HG03354 (cell line): Measurements from ENCODE around the gene MAN1B1.
"Not testable (repeated sequence)": the region's sequence is repeated elsewhere in the genome, so short reads cannot be mapped to it uniquely, and the experiment has no call there.

Experiments used
- ATAC-seq: cut with Tn5 transposase; IDR thresholded peaks from one replicate; pipeline ENCODE4 v1.9.1; 2021; ENCODE audit warnings: mild to moderate bottlenecking; ENCODE audit not compliant: unreplicated experiment, poor library complexity, severe bottlenecking

The MAN1B1 gene

DNA sequence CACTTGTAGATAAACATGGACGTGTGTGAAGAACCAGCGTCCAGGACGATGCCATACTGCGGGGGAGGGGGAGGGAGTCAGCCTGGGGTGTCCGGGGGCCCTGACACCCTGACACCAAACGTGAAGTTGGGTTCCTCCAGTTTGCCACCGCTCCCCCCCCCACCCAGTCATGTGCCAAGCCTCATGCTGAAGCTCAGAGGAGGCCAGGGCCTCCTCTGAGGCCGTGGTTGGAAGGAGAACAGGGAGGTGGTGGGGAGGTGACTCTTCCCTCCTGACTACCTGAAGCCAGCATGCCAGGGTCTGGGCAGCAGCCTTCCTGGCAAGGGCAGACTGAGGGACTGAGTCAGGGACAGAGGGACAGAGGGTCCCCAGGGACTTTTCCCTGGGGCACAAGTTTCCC lies 34.5 kb upstream of the MAN1B1 start:
- ATAC-seq: no peak

DNA sequence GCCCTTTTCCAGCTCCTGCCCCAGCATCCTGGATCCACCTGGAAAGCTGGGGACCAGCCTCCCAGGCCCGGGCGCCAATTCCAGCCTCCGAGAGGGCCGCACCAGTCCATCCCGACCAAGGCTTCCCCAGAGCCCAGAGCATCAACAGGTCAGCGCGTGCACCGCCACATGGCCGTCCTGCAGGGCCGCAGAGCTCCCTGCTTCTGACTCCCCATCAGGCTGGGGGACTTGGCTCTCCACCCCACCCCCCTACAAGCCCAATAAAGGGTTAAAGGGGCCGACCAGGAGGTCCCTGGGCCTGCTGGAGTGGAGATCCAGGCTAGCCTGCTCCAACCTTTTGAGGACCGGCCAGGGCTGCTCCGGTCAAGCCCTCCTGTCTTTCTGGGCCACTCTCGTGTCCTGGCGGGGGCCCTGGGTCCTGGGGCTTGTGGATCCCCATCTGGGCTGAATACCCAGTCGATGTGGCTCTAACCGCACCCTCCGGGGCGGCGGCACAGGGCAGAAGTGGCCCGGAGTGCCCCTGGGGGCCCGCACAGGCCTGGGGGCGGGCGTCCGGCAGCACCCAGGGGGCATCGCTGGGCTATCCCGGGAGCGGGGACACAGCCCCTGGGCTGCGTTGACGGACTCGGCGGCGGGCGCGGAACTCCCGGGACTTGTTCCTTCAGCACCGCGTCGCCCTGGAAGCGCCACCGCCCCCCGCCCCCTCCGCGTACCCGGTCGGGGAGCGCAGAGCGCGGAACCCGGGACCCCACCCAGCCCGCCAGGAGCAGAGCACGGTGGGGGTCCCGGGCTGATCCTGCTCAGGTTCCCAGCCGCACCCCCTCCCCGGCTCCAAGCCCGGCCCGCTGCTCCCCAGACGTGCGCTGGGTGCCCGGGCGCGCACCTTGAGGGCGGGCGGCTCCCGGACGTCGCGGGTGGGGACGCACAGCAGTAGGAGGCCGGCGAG lies 33.5 kb upstream of the MAN1B1 start:
- ATAC-seq: no peak

DNA sequence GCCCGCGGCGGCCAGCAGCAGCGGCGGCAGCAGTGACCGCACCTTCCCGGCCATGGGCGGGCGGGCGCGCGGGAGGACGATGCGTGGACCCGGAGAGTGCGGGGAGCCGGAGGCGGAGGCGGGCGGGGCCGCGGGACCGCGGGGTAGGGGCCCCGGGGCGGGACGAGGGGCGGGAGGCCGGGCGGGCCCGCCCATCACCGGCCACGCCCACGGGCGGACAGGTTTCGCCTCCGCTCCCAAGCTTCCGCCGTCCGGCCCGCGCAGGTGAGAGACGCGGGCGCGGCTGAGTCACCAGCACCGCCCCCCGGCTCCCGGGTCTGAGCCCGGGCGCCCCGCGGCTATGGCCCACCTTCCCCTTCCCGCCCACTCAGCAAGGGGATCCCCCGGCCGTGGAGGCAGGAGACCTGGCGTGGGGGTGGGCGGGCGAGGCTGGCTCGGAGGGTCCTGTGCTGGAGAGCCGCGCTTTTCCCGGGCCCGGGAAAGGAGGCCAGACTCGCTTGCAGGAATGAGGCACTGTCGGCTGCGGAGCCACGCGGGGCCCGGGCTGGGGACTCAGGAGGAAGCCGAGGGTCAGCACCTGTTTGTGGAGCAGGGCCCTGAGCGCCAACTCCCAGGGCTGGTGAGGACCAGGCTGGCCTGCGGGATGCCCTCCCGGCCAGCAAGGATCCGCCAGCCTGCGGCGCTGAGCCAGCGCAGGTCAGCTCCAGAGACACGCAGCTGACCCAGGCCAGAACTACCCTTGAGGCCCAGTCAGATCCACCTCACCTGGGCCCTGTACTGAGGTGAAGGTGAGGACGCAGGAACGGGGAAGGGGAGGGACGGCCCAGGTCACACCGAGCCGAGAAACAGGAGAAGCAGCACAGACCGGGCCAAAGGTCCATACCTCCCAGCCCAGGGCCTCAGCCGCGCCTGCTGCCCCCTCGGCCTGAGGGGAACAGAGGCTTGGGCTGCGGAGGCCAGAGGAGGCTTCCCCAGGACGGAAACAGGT lies 32.5 kb upstream of the MAN1B1 start, which contains the start of gene ENTPD2:
ENTPD2 (minus strand) TSS at position 118 of the 988 bp plus-strand sequence; CDS start at position 54, 64 bp downstream.
- ATAC-seq: no peak

DNA sequence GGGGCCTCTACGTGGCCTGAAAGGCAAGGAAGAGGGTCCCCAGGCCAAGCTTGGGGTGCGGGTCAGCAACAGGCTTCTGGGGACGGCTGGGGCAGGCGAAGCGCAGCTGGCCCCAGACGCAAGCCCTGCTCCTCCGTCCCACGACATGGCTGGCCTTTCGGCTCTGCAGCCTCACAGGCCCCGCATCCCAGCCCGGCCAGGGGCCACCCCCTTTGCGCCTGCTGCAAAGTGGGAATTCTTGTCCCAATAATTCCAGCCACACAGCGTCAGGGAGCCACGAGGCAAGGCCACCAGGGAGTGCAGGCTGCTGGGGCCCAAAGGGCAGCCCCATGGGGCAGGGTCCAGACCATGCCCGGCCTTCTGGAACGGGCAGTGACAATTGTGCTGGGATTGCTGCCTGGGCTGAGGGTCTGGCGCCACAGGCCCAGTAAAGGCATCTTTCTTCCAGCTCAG lies 31.8 kb upstream of the MAN1B1 start:
- ATAC-seq: no peak

DNA sequence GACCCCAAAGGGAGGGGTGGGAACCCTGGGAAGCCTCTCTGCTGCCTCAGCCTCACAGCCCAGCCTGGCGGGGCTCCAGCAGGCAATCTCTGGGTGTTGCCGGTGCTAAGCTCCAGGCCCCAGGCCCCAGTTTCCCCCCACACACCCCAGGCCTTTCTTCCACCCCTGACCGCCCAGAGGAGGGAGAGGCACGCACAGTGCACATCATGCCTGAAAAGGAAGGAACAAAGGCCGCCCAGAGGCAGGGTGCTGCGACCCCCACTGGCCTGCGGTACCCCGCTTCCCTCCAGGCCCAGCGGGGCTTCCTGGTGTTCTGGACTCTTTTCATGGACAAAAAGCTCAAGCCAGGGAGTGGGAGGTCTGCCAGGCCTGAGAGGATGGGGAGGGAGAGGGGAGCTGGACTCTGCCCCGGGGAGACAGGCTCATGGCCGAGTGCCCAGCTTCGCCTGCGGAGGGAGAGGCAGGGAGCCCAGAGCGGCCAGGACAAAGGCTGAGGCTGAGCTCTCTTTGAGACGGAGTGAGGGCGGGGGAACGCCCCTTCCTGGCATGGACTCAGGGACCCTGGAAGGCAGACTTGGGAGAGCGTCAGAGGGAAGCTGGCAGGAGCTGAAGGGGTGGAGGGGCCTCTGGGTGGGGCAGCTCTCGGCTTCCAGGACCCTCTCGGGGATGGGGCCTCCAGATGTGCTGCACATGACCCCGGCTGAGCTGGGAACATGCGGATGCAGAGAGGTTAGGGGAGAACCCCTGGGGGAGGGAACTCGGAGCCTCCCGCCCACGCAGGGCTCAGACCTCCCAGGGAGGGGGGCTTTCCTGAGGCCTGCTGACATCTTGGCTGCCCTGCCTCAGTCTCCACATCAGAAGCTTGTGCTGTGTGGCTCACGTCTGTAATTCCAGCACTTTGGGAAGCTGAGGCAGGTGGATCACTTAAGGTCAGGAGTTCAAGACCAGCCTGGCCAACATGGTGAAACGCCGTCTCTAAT lies 31.1 kb upstream of the MAN1B1 start:
- ATAC-seq: no peak

DNA sequence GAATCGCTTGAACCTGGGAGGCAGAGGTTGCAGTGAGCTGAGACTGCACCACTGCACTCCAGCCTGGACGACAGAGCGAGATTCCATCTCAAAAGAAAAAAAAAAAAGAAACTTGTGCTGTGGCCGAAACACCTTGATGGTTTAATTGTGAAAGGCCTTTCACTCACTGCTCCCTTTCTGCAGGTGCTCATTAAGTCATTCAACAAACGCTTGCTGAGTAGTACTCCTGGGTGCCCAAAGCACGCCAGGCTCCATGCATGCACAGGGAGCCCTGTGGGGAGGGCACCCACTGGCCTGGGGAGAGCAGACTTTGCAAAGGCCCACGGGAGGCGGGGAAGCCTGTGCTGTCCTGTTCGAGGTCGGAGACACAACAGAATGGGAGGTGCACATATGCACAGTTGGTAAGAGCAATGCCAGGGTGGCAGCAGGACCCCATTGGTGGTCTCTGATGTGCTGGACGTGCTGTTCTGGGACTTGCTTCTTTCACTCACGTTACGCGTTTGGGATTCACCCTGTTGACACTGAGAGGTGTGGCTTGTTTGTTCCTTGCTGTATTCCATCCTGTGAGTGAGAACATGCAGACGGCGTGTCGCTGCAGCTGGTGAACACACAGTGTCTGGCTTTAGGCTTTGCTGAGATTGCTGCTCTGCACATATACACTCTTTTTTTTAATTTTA lies 29.9 kb upstream of the MAN1B1 start:
- no peak for ATAC-seq

DNA sequence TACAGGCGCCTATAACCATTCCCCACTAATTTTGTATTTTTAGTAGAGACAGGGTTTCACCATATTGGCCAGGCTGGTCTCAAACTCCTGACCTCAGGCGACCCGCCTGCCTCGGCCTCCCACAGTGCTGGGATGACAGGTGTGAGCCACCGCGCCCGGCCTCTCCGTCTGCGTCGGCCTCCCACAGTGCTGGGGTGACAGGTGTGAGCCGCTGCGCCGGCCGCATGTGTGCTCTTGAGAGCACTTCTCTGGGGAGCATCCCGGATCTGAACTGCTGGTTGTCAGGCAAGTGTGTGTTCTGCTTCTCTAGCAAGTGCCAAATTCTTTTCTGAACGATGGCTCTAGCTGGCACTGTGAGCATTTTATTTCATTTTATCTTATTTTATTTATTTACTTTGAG lies 29.2 kb upstream of the MAN1B1 start:
- no peak for ATAC-seq

DNA sequence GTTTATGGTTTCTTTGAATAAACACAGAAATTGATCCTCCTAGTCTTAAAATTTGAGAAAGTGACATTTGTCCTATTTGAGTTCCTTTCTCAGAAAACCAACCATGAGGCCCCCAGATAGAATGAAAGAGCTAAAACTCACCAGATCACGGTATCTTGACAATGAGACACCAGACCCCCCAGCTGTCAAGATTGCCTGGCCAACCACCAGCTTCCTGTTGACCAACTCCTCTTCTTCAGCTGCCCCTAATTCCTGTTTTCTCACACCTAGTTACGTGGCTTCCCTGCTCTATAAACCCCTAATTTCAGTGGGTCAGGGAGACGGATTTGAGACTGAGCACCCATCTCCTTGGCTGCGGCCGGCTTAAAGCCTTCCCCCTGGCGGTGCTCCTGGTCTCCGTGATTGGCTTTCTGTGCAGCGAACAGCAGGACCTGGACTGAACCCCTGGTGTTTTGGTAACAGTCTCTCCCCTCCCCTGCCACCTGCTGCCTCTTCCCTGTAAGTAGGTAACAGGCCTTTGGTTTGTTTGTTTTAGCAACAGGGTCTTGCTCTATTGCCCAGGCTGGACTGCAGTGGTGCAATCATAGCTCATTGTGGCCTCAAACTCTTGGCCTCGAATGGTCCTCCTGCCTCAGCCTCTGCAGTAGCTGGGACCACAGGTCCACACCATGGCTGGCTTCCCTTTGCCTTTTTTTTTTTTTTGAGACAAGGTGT lies 28.1 kb upstream of the MAN1B1 start:
- ATAC-seq: no peak

DNA sequence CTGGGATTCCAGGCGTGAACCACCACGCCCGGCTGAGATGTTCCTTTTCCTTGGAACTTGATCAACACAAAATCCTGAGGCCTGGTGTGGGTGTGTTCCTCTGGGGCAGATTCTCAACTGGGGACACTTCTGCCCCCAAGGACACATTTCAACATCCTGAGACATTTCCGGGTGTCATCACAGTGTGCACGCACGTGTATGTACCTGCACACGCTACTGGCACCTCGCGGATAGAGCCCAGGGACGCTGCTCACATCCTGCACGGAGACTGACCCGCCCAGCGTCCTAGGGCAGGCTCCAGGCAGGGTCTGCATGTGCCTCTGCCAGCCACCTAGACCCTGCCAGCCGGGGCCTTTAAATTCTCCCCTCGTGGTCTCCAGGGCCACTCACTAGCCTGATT lies 24.4 kb upstream of the MAN1B1 start:
- no peak for ATAC-seq

DNA sequence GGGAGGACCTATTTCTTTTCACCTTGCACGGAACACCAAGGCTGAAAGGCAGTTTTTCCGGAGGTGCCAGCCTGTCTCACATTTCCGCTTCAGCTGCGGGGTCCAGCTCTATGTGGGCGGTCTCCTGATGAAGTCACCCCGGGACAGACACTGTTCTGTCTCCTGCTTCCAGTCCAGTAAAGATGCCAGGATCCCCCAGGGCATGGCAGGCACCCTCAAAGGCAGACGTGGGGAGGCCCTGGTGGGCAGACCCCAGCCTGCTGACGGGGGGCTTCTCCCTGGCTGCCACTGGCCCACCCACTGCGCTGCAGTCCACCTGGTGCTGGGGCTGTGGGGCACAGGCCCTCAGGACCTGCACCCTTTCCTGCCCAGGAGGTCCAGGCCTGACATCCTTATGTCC lies 24.0 kb upstream of the MAN1B1 start:
- not testable (repeated sequence) for ATAC-seq

DNA sequence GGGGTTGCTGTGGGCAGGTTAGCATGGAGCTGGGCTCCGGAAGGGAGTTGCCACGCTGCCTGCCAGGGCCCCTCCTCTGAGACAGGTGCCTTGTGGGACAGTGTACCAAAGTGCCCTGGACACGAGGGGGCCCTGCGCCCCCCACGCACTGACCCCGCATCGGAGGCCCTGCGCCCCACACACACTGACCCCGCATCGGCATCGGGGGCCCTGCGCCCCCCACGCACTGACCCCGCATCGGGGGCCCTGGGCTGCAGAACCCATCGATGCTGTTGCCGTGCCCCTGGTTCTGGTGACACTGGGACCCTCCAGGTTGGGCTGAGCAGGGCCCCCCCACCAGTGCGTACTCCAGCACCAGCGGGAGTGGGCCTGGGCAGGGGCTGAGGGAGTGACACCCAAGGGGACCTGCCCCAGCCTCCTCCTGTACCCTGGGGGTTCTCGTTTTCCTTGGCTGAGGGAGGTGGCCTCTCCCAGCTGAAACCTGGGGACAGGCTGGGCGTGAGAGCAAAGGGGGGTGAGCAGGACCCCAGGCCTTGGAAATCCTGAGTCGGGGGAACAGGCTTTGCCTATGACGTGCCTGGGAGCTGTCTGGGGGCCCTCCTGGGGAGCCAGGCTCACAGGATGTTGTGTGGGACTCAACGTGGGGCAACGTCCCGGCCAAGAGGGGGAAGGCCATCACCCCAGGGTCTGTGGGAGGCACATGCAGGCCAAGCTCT lies 23.3 kb upstream of the MAN1B1 start:
- no peak for ATAC-seq

DNA sequence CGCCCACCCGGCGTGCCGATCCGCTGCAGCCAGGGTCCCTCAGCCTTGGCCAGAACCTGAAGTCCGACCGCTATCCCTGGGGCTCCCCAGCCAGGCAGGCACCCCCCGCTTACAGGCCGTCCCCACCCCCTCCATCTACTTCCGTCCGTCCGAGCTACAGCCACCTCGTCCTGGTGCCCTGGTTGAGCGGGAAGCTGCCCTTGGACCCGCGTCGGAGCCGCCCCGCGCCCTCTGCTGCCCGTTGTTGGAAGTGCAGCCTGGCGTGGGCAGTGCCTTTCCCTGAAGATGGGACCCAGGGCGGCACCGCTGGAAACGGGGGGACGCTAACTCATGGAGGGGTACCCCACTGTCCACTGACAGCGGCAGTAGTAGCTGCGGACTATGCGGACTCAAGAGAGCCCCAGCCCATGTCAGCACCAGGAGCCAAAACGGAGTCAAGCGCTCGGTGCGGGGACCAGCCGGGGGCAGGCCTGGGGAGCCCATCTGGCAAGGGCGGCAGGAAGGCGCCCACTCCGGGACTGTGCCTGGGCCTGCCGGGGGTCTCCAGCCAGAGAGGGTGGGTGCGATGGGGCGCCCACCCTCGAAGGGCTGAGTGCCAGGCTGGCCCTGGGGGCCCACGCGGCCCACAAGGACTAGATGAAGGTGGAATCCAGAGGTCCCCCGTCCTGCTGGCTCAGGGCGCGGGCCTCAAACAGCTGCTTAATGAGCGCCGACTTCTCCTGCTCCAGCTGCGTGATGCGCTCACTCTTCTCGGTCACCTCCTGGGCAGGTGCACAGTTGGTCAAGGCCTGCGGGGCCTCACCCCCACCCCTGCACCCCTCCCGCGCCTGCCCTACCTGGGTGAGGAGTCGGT lies 22.5 kb upstream of the MAN1B1 start:
- ATAC-seq: no peak

DNA sequence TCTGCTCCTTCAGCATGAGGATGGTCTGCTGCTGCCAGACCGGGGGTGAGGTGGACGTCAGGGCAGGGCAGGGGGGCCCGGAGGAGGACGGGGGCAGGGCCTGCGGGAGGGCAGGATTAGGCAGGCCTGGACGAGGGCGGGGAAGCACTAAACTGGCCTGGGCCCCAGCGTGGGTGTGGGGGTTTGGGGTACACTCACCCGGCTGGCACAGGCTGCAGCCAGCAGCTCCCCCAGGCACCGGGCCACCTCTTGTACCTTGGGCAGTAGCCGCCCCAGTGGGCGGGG lies 22.0 kb upstream of the MAN1B1 start:
- no peak for ATAC-seq

DNA sequence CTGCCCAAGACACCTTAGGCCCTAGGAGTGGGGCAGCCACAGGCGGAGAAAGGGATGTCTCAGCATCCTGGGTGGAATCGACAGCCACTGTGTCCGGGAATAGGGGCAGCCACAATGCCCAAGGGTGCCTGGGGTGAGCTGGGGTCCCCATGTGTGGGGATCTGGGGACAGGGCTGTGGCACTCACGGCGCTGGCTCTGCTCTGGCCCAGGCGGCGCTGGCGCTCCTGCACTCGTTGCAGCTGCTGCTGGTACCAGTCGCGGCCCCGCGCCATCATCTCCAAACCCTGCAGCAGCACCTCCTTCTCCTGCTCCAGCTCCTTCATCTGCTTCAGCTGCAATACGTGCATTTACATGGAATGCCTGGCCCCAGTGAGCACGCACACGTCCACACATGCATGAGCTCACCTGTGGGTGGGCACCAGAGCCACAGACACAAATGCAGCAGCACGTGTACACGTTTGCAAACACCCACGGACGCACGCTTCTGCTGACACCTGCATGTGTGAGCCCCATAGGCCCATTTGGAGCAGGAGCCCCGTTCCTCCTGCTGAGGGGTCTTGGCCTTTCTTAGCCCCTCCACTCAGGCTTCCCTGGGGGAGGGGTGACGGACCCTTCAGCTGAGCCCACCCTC lies 21.3 kb upstream of the MAN1B1 start:
- ATAC-seq: no peak

DNA sequence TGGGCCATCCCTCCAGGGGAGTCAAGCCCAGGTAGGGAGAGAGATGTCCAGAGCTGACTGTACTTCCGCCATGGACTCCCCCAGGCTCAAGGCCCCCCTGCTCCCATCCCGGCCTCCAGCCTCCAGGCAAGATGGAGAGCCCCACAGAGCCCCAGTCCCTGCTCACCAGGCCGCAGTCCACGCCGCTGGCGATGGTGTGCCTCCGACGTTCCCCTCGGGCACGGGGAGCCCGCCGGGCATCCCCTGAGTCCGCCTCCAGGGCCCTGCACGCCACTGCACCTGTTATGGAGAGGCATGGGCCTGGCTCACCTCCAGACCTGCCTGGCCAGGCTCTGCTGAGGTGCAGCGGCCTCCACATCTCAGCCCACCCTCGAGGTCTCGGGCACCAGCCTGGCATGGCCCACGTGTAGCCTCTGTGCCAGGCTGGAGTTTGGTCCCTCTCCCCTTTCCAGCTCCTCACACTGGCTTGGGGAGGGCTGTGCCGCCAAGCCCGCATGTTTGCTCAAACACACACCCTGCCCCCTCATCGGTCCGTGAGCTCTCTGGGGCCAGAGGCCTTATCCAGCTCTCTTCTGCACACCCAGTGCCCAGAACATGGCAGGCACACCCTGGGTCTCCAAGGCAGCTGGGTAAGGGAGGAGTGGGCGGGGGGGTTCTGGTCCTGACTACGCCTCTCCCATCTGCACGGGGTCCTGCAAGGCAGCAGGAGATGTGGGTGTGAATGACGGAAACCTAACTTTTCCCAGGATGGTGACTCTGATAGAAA lies 20.5 kb upstream of the MAN1B1 start:
- no peak for ATAC-seq
